Transverse colon (tissue), 3 donors: ENCODE measurements around the gene RPL10.

ENCODE experiments used
- CTCF ChIP-seq, 5 experiments: fragments of 200-600 bp in 3 of 5; fragments of 450-650 bp in 2 of 5; sonication (generic) in 3 of 5; IDR thresholded peaks; 1 replicate in 2 of 5; 2 replicates in 3 of 5; pipeline ENCODE4 v1.5.1; 2016 to 2017; ENCODE audit warnings: antibody characterized with exemption in 5 of 5, inconsistent platforms in 3 of 5, mild to moderate bottlenecking in 2 of 5, moderate library complexity in 1 of 5
- EP300 ChIP-seq: sonication (generic); formaldehyde crosslinking; IDR thresholded peaks from one replicate; pipeline ENCODE4 v1.6.1; 2017; ENCODE audit warnings: antibody characterized with exemption, low read depth

- TF ChIP-seq CTCF (IDR thresholded peaks at IDR 0.05) = no peak
- no peak for TF ChIP-seq EP300
Measured at GRCh38 chrX:154412468-154412867, 14.3 kb downstream of the RPL10 start.
